Calu3 (cell line): ENCODE data around the gene SERPINC1. TPM values are rescaled to one million over a fixed set of nuclear protein-coding genes. Genes with fewer than 3 reads are reported as not detected.

ENCODE experiments used
- BruUV-seq: library from RNA; stranded (reverse); fragments of 400-500 nt; replicated peaks from 2 replicates; lab custom pipeline; 2021; lab: Mats Ljungman, UMichigan
- CTCF ChIA-PET: fragments of 300-600 bp; sonication (Branson Sonifier 250); formaldehyde crosslinking; loops from one replicate; lab custom pipeline; 2022; ENCODE audit warnings: antibody characterized with exemption; lab: Charles Lee
- DNase-seq: peaks from one replicate; pipeline ENCODE4 v3.0.0; 2022
- H3K27ac Mint-ChIP-seq: one replicate; pipeline ENCODE4 v1.8.0; 2022; ENCODE audit warnings: mixed read lengths; ENCODE audit not compliant: unreplicated experiment
- H3K27me3 Mint-ChIP-seq: one replicate; pipeline ENCODE4 v1.8.0; 2022; ENCODE audit warnings: mixed read lengths; ENCODE audit not compliant: unreplicated experiment
- H3K36me3 Mint-ChIP-seq: one replicate; pipeline ENCODE4 v1.8.0; 2022; ENCODE audit warnings: mild to moderate bottlenecking, moderate library complexity, mixed read lengths; ENCODE audit not compliant: insufficient read depth, unreplicated experiment
- H3K4me1 Mint-ChIP-seq: one replicate; pipeline ENCODE4 v1.8.0; 2022; ENCODE audit warnings: mild to moderate bottlenecking, low read depth, mixed read lengths; ENCODE audit not compliant: unreplicated experiment
- H3K4me3 Mint-ChIP-seq: one replicate; pipeline ENCODE4 v1.8.0; 2022; ENCODE audit warnings: mild to moderate bottlenecking, low read depth, moderate library complexity, mixed read lengths; ENCODE audit not compliant: unreplicated experiment
- H3K9me3 Mint-ChIP-seq: one replicate; pipeline ENCODE4 v1.8.0; 2022; ENCODE audit warnings: low read depth, mixed read lengths; ENCODE audit not compliant: unreplicated experiment
- intact Hi-C: fragments of 100-400 bp; cut with micrococcal nuclease; formaldehyde crosslinking; loops from one replicate; pipeline ENCODE4 v1.10.0; 2022; ENCODE audit not compliant: unreplicated experiment
- total RNA-seq: library from RNA; stranded (reverse); gene quantifications from 2 replicates; pipeline ENCODE4 v1.2.3, GENCODE V29; 2022
- TF ChIP-seq, protein P1 (sequence below): fragments of 200-600 bp; IDR thresholded peaks from one replicate; pipeline ENCODE4 v1.8.0; 2022; ENCODE audit warnings: antibody characterized with exemption; ENCODE audit not compliant: unreplicated experiment

Gene SERPINC1
- total RNA-seq, 1 experiment from 2014 or later = 0.59 TPM

DNA sequence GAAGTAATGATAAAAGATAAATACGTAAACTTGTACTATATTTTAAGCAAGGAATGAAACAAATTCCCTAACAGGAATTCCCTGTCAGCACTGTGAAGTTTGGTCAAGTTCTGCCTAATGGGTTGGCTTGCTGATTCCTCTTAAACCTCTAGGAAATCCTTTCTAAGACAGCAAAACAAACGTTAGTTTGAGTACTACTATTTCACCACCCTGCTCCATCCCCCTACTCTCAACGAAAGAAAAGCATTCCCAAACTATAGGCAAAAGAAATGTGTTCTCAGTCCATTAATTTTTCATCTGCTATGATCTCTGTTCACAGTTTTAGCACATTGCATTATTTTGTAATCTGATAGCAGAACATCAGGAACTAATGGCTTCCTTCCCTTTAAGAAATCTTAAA lies 16.1 kb downstream of the SERPINC1 start:
- intact Hi-C loops = no loop called here
- H3K9me3 Mint-ChIP-seq = no peaks in the 10 kb centered on the region
- TF ChIP-seq, protein P1, sequence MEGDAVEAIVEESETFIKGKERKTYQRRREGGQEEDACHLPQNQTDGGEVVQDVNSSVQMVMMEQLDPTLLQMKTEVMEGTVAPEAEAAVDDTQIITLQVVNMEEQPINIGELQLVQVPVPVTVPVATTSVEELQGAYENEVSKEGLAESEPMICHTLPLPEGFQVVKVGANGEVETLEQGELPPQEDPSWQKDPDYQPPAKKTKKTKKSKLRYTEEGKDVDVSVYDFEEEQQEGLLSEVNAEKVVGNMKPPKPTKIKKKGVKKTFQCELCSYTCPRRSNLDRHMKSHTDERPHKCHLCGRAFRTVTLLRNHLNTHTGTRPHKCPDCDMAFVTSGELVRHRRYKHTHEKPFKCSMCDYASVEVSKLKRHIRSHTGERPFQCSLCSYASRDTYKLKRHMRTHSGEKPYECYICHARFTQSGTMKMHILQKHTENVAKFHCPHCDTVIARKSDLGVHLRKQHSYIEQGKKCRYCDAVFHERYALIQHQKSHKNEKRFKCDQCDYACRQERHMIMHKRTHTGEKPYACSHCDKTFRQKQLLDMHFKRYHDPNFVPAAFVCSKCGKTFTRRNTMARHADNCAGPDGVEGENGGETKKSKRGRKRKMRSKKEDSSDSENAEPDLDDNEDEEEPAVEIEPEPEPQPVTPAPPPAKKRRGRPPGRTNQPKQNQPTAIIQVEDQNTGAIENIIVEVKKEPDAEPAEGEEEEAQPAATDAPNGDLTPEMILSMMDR = no peak

DNA sequence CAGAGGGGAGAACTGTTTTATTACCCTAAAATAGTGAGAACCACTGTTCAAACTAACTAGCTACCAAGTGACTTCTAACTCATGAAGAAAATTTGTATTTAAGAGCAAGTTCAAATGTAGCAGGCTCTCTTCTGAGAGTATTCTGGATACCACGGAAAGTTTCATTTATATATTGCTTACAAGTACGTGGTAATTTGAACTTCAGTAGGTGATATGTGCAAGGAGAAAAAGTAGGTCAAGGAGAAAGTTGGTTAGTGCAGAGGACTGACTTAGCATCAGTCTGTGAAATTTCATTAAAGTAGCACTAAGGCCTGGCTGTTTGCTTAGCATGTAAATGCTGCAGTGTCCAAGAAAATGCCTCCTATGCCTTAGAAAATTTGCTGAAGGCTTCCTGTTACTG lies 16.7 kb downstream of the SERPINC1 start:
- Mint-ChIP-seq H3K4me1 (no peaks in the 10 kb centered on the region), H3K36me3 (no peaks in the 10 kb centered on the region), H3K27me3 (no peaks in the 10 kb centered on the region), H3K4me3 (no peak overlapping the region), H3K27ac (no peak overlapping the region), H3K9me3 (no peaks in the 10 kb centered on the region)
- CTCF ChIA-PET = no interaction called here
- no TSS peak for BruUV-seq
- no peak for DNase-seq
- TF ChIP-seq, protein P1 = no peak
- intact Hi-C loops = no loop called here

More for the DNA sequence above, 16.1 kb downstream of the SERPINC1 start:
- CTCF ChIA-PET = interaction anchor here (0.7 kb wide), 1 partner anchor 1395 kb away, joined by 3 read pairs; no protein-coding TSS in a partner anchor
- Mint-ChIP-seq H3K4me3 (no peak overlapping the region), H3K27me3 (no peaks in the 10 kb centered on the region), H3K4me1 (no peaks in the 10 kb centered on the region), H3K36me3 (no peaks in the 10 kb centered on the region), H3K27ac (no peak overlapping the region)
- BruUV-seq = no TSS peak
- no peak for DNase-seq

DNA sequence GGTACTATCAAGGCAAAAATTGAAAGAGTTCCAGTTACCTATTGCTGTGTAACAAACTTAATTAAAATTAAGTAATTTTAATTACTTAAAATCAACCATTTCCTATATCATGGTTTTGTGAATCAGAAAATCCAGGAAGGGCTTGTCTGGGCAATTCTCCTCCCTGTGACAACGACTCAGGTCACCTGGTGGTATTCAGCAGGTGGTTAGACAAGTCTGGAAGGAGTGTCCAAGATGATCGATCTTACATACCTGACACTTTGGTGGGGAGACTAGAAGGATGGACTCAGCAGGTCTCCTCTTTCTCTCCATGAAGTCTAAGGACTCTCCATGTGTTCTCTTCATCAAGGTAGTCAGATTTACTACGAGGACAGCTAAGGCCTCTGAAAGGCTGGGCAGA lies 22.9 kb downstream of the SERPINC1 start:
- CTCF ChIA-PET = no interaction called here

DNA sequence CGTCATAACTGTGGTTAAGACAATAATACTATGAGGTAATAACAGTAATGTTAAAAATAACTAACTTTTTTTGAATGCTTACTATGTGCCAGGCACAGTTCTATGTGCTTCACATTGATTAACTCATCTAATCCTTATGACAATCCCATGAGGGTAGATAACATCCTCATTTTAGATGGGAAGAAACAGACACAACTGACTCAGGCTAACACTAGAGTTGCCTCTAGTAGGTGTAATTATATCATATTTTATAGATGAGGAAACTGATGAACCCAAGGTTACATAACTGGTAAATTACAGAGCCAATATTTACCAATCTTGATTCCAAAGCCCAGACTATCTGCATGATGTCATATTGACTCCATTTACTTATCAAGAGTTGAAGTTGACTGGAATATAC lies 23.5 kb downstream of the SERPINC1 start:
- Mint-ChIP-seq H3K4me3 (no peak overlapping the region), H3K4me1 (no peaks in the 10 kb centered on the region), H3K9me3 (no peaks in the 10 kb centered on the region), H3K36me3 (no peaks in the 10 kb centered on the region), H3K27me3 (no peaks in the 10 kb centered on the region), H3K27ac (no peak overlapping the region)
- DNase-seq = no peak
- BruUV-seq = no TSS peak
- CTCF ChIA-PET = no interaction called here
- TF ChIP-seq, protein P1 = no peak
- intact Hi-C loops = no loop called here

More for the DNA sequence above, 22.9 kb downstream of the SERPINC1 start:
- BruUV-seq = no TSS peak
- no peaks in the 10 kb centered on the region for H3K9me3 Mint-ChIP-seq
- TF ChIP-seq, protein P1 = no peak
- no peak overlapping the region for H3K27ac Mint-ChIP-seq
- H3K4me1 Mint-ChIP-seq = no peaks in the 10 kb centered on the region
- intact Hi-C loops = no loop called here
- H3K4me3 Mint-ChIP-seq = no peak overlapping the region
- no peaks in the 10 kb centered on the region for H3K27me3 Mint-ChIP-seq
- H3K36me3 Mint-ChIP-seq = no peaks in the 10 kb centered on the region
- DNase-seq = no peak
